Embryonic facial prominence (tissue), 1 donor: ENCODE data around the gene APOA4.
"Not testable (repeated sequence)": the region's sequence is repeated elsewhere in the genome, so short reads cannot be mapped to it uniquely, and the experiment has no call there.

ENCODE experiments used
- DNase-seq: peaks from one replicate; pipeline ENCODE4 v3.0.0-alpha.2; 2016; ENCODE audit errors: extremely low spot score

APOA4 gene

GRCh38 chr11:116849060-116849459 lies 26.0 kb upstream of the APOA4 start:
- no peak for DNase-seq

GRCh38 chr11:116847612-116848011 lies 24.5 kb upstream of the APOA4 start:
- no peak for DNase-seq

- no peak for DNase-seq
These were observed 21.6 kb upstream of the APOA4 start for GRCh38 chr11:116844722-116845121.

GRCh38 chr11:116843661-116844060 lies 20.6 kb upstream of the APOA4 start:
- DNase-seq, result no peak

GRCh38 chr11:116842909-116843308 lies 19.8 kb upstream of the APOA4 start:
- no peak for DNase-seq

- DNase-seq, result no peak
These were observed 19.0 kb upstream of the APOA4 start for GRCh38 chr11:116842117-116842516.

- DNase-seq, result no peak
These were observed 17.7 kb upstream of the APOA4 start for GRCh38 chr11:116840746-116841296.

GRCh38 chr11:116840224-116840745 lies 17.2 kb upstream of the APOA4 start:
- no peak for DNase-seq

- DNase-seq, result no peak
These were observed 15.4 kb upstream of the APOA4 start for GRCh38 chr11:116838321-116839084.

GRCh38 chr11:116837231-116838091 lies 14.4 kb upstream of the APOA4 start, which contains the start of gene APOA1:
TSS of gene APOA1 (minus strand) at chr11:116837622. CDS start at chr11:116837387, 235 bp downstream.
- no peak for DNase-seq

GRCh38 chr11:116836632-116836991 lies 13.5 kb upstream of the APOA4 start:
- DNase-seq, result no peak

GRCh38 chr11:116835791-116836631 lies 12.9 kb upstream of the APOA4 start:
- DNase-seq, result peak; percentile 84

GRCh38 chr11:116835042-116835772 lies 12.1 kb upstream of the APOA4 start:
- DNase-seq, result peak; percentile 6

GRCh38 chr11:116834535-116835041 lies 11.5 kb upstream of the APOA4 start:
- not testable (repeated sequence) for DNase-seq

- DNase-seq, result no peak
These were observed 10.9 kb upstream of the APOA4 start for GRCh38 chr11:116833816-116834534.

- DNase-seq, result no peak
These were observed 10.3 kb upstream of the APOA4 start for GRCh38 chr11:116833491-116833815.

- no peak for DNase-seq
These were observed 9.5 kb upstream of the APOA4 start for GRCh38 chr11:116832350-116833290.

- no peak for DNase-seq
These were observed 8.8 kb upstream of the APOA4 start for GRCh38 chr11:116831790-116832349.
